Measurements from ENCODE around the gene RTL1. TPM values are rescaled to one million over a fixed set of nuclear protein-coding genes. Genes with fewer than 3 reads are reported as not detected.

Gene RTL1
- not detected in 2 replicates for total RNA-seq

DNA sequence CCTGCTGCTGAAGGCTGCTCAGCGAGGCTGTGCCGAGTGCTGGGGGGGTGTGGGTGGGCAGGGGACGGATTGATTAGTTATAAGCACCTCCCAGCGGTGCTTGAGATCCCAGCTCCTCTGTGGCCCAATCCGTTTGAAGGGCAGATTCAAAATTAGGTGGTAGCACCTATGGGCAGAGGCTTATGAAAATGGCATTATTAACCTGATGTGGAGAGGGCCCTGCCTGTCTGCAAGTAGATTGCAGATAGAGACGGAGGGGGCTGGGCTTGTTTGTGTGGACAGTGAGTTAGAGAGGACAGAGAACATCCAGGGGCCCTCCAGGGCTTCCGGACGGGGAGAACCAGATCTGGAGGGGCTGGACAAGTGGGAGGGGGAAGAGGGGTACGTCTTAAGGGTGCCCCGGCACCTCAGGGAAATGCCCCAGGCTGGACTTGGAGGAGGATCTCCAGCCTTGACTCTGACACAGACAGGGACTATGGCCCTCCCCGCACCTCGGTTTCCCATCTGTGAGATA, at the start of gene RTL1:
Gene RTL1, minus strand, starts transcription at position 51 of the 514 bp plus-strand sequence. CDS start 18,934 bp downstream, outside the sequence.

Other genes with a start within 250 kb of the RTL1 start
- gene DLK1, start 176.8 kb downstream of the RTL1 start, total RNA-seq = not detected in 2 replicates
- 30.7 and 112 TPM in 2 replicates for gene MEG3, start 77.6 kb downstream of the RTL1 start, total RNA-seq

Measured in regular cardiac myocyte (primary cell).